GM21526 (cell line): ENCODE data around the gene TIAM1.

Experiments
- ATAC-seq: cut with Tn5 transposase; IDR thresholded peaks from one replicate; pipeline ENCODE4 v1.9.1; 2021; ENCODE audit warnings: moderate library complexity; ENCODE audit not compliant: unreplicated experiment, low FRiP score

Gene TIAM1, protein sequence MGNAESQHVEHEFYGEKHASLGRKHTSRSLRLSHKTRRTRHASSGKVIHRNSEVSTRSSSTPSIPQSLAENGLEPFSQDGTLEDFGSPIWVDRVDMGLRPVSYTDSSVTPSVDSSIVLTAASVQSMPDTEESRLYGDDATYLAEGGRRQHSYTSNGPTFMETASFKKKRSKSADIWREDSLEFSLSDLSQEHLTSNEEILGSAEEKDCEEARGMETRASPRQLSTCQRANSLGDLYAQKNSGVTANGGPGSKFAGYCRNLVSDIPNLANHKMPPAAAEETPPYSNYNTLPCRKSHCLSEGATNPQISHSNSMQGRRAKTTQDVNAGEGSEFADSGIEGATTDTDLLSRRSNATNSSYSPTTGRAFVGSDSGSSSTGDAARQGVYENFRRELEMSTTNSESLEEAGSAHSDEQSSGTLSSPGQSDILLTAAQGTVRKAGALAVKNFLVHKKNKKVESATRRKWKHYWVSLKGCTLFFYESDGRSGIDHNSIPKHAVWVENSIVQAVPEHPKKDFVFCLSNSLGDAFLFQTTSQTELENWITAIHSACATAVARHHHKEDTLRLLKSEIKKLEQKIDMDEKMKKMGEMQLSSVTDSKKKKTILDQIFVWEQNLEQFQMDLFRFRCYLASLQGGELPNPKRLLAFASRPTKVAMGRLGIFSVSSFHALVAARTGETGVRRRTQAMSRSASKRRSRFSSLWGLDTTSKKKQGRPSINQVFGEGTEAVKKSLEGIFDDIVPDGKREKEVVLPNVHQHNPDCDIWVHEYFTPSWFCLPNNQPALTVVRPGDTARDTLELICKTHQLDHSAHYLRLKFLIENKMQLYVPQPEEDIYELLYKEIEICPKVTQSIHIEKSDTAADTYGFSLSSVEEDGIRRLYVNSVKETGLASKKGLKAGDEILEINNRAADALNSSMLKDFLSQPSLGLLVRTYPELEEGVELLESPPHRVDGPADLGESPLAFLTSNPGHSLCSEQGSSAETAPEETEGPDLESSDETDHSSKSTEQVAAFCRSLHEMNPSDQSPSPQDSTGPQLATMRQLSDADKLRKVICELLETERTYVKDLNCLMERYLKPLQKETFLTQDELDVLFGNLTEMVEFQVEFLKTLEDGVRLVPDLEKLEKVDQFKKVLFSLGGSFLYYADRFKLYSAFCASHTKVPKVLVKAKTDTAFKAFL (N-terminal part only)

DNA sequence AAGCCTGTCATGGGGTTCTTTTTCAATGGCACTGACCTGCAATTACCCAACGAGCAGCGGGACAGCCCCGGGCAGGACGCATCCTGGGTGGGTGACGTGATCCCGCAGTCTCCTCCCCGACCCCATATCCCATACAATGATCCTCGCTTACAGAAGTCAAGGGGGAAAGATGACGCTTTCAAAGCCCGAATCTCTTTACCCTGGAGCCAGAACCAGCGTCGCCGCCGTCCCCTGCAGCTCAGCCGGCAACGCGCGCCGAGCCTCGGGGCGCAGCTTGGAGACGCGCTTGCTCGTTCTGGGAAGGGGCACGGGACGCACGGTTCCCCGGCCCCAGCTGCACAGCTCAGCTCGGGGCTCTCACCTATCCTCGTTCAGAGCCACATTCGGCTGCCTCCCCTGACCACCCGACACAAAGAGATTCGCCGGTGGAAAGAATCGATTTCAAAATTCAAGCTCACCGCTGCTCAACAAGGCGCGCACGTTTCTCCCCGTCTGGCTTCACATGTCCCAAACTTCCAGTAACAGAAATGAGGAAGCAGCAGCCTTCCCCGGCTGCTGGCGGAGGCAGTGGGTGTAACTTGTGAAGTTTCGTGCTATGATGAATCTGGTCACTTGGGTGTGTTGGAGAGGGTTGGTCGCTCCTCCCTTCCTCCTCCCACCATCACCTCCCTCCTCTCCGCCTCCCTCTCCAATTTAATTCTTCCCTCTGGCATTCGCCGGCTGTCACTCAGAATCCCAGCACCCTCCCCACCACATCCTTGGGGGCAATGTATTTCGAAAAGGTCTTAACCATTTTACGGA, at the start of gene TIAM1:
Gene TIAM1, minus strand, starts transcription at position 582 of the 801 bp plus-strand sequence. CDS start 77,289 bp downstream, outside the sequence.
- ATAC-seq: no peak

DNA sequence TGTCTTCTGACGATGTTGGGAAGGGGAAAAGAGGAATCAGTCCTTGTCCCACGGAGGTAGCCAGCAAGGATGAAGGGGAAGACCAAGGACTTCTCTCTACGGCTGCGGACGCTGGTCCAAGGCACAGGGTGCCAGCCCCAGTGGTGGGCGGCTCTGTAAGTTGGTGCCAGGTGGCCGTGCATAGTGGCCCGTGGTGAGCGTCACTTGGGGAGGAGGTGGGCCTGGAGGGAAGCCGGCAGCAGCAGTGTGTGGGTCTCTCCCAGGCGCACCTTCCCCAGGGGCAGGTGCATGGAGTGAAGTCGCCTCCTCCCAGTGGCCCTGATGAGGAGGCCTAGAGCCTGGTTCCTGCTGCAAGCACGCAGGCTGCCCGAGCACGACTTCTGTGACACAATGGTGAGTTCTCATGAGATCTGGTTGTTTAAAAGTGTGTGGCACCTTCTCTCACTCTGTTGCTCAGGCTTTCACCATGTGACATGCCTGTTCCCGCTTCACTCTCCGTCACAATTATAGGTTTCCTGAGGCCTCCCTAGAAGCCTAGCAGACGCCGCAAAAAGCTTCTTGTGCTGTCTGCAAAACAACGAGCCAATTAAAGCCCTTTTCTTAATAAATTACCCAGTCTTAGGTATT, 43.6 kb upstream of the TIAM1 start:
- ATAC-seq: no peak

DNA sequence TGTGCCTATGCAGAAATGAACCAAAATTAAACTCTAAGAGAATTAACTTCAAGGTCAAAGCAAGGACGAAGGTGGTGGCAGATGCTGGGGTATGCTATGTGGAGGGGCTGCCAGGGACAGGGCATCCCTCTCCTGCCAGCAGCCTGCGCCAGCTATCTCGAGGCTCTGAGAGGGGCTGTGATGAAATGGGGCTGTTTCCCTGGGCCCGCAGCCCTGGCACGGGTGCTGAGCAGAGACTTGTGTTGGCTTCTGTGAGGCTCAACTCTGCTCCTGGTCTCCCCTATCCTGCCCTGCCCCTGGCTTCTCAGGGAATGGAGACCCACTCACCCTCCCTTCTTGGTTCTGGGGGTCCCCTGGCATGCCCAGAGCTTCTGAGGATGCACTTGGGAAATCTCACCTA, 41.9 kb upstream of the TIAM1 start:
- ATAC-seq: no peak

DNA sequence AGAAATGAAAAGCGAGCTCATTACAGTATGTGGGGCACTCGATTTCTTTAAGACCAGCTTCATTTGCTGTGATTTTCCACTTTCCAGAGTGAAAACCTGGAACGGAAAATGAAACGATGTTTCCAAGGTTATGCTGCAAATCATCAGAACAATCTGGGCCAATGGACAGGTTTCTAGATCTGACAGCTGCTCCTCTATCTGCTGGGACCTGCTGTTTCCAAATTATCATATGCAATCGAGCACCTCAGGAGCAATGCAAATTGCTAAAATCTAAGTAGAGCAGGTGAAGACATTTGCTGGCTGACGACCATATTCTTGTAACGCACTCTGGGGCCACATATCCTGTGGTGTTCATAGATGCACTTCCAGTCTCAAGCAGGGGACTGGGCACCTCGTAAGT, 39.7 kb upstream of the TIAM1 start:
- ATAC-seq: no peak

DNA sequence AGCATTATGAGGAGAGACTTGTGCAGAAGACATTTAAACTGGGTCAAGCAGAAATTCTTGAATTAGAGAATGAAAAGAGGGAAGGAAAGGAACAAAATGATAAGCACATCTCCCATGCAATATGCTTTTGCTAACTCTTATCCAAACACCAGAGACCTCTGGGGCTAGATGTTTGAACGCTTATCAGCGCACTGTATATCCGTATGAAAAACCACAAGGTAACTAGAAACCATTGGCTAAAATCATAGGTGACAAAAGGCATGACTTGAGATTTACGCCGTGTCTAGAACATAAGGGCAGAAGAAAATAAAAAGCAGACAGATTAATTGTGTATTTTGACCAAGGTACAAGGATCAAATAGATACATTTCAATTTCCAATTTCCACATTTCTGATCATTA, 38.0 kb upstream of the TIAM1 start:
- no peak for ATAC-seq

DNA sequence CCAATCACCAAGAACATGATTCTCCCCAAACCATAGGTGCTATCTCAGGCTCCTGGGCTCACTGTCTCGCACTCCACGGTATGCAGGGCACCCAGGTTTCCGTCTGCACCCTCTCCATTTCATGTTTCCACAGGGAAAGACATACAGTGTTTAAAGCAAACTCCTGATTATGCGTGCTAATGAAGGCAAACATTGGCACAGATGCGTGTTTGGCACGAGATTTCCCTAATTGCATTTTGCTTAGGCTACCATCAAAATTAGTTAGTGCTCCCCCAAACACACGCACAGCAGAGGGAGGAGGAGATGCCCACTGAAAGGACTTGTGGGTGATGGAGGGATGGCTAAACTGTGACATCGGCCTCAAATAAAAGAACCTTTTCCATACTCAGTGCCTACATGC, 32.2 kb upstream of the TIAM1 start:
- ATAC-seq: no peak

DNA sequence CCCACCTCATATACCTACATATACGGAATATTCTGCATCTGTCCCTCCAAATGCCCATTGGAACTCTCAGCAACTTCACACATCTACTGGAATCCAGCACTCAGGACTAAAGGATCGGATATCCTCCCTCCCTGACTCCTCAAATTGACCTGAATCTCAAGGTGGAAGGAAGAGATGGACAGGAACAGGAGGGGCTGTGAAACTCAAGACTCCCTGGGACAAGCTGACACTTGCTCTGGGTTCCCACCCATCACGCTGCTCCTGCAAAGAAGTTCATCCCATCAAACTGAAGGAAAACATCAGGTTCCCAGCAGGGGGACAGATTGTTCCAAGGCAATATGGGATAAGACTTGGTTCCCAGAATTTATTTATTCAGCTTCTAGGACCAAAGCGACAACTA, 30.3 kb upstream of the TIAM1 start:
- no peak for ATAC-seq

DNA sequence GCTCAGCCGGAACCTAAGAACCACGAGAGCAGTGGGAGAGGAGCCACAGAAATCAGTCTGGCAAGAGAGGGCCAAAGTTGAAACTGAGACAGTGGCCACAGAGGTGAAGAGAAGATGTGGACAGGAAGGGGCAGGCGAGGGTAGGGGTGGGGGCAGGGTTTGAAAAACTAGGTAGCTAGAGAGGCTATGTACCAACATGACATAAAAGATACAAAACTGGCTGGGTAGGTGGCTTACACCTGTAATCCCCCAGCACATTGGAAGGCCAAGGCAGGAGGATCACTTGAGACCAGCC, 28.4 kb upstream of the TIAM1 start:
- no peak for ATAC-seq

DNA sequence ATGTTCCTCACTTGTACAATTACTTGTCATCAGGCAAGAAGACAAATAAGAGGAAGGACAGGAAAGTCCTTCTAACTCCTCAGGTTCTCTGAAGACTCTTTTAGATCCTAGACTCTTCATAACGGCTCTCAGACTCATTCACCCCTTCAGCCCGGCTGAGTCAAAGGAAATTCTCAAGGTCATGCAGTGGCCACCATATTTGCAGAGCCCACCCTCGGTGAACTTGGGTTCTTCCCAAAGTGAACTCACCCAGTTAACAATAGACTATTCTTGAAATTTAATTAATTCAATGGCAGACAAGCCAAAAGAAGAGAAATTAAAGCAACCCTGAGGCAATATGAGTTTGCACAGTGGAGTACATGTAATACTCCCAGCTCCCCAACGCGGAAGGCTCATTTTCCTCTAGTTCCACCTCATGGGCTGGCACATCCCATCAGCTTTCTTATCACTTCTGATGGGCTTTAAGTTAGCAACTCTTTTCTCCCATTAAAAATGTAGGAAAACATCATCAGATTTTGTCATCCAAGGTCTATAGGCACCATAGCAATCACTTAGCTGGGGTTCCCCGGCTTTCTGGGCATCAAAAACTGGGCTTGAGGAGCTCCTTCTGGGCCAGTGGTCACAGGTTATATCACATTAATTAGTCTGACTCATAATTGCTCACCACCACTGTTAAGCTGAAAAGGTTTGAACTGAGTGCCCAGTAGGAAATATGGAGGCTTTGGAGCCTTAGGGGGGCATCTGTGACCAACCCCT, 27.8 kb upstream of the TIAM1 start:
- no peak for ATAC-seq

DNA sequence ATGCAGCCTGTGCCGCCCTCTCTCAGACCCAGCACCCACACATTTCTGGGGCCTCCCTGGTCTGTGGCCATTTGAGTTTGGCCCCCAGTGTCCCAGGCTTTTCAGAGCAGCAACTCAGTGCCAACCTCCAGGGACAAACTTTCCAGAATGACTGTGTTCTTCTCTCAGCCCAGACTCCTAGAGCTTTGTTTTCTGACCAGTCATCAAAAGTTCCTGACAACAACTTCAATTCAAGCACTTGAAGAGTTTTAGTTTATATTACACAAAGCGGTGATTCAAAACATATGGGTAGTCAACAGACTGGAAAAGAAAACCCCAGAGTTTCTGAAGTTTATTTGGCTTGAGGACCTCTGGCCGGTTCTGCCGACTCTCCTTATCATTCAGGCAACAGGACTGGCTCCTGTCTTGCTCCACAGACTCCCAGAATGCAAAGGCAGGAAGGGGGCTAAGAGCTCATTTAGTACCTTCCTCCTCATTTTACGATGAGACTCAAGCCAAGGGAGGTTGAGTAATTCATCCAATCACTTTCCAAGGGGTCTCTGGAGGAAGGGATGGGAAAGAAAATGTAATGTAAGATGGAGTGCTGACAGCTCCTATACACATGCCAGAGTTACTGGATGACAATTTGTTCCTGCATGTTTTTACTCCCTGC, 27.0 kb upstream of the TIAM1 start:
- no peak for ATAC-seq

DNA sequence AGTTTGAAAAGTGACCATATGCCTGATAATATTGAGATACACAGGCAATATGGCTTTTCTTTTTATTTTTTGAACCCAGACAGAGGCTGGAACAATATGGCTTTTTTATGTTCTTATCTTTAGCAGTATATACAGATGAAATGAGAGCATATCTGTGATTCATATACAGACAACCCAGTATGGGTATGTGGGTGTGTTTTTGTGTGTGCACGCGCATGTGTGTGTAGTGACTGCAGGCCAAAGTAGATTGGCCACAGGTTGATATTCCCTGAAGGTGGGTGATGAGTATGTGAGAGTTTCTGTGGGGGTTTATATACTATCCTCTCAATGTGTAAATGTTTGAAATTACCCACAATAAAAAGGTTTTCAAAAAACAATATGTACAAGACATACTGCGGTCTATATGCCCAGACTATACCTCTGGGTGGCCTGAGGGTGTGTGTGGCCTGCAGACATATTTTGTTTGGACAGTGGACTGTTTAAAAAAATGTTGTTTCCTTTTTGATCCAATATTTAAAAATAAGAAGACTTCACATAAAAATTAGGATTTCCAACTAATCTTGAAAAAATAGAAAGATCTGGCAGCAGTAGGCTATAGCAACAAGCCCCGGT, 26.3 kb upstream of the TIAM1 start:
- ATAC-seq: no peak

DNA sequence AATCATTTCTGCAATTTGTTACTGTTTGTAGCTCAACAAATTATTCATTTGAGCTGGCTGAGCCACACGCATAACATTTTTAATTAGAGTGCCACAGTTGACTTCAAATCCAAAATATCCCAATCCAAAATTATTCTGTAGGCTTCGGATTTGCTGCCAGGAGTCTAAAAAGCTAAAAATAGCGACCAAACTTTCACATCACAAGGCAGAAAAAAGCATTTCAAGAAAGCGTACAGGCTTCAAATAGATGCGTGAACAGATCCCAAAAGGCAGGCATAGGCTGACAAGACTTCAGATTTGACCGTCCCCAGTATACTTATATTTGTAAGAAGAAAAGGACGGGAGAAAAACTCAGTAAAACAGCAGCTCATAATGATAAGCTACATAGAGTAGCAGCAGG, 24.3 kb upstream of the TIAM1 start:
- ATAC-seq: no peak

DNA sequence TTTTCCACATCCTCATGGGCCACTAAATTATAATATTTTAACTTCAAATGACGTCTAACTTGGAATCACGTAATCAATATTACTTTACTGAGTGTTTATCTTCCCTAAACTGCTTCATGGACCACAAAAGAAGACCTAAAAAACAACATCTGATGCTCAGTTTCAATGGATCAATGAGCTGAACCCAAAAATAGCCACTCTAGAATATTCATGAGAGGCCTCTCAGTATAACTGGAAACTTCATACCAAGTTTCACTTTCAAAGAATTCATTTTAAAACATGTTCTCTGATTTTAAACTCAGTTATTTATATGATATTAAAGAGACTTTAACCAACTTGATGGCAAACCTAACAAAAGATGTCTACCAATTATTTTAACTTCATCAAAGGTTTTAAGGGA, 23.7 kb upstream of the TIAM1 start:
- no peak for ATAC-seq

DNA sequence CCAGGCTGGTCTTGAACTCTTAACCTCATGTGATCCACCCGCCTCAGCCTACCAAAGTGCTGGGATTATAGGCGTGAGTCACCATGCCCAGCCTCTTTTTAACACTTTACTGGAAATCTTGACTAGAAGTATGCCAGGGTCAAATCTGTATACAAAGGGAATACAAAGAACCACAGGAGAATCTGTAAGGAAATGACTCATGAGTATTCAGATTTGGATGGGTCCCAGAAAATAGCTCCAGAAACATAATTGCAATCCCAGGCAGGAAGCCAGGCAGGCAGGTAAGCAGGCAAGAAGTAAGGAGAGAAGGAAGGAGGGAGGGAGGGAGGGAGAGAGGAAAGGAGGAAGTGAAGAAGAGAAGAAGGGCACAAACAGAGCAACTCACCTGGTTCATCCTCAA, 22.8 kb upstream of the TIAM1 start:
- no peak for ATAC-seq

DNA sequence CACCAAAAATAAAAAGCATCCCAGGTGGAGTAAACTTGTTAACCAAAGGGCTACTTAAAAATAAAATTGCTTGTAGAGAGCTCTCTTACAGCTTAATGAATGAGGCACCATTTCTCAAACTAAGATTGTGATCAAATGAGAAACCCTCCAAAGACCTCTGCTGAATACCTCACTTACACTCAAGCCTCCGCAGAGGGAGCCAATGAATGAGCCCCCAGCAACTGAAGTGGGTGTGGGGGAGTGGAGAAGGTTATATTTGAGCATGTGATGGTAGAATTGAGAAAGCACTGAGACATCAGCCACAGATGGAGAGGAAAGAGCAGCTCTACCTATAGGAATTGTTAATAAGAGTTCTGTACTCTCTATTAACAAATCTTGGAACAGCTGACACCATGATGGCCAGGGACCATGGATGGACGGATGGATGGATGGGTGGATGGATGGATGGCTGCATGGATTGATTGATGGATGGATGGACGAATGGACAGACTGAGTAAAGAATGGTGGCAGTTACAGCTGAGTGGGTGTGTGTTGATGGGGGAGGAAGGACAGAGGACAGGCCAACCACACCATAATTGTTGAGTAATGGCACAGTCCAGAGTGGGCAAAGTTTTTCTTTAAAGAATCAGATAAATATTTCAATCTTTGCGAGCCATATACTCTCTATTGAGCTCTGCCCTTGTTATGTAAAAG, 20.3 kb upstream of the TIAM1 start:
- ATAC-seq: no peak

DNA sequence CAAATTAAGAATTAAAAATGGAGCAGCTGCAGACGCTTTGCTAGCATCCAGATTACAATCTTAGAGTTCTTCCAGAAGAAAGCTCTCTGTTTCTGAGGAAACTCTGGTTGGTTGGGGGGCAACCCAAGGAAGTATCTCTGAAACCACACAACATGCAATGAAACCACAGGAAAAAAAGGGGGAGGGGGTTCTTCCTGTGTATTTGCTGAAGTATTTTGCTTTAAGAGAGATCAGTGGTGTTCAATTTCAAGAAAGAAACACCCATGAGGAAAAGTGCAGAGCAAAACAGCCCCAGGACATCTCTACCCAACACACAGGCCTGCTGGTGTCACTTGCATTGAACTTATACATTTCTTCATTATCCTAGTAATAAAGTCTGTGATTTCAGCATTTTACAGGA, 19.7 kb upstream of the TIAM1 start:
- ATAC-seq: no peak

DNA sequence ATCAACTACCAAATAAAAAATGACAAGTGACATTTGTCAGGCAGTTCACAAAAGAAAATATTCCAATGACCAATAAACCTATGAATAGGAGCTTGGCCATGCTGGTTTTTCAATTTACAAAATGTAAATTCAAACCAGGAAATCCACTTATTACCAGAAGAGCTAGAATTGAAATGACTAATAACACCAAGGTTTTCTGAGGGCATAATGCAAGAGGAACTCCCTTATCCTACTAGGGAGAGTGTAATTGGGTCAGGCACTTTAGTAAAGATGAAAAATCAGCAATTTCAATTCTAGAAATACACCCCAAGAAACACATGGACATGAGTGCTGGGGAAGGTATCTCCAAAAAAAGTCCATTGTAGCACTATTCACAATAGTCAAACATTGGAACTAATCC, 16.7 kb upstream of the TIAM1 start:
- ATAC-seq: no peak

DNA sequence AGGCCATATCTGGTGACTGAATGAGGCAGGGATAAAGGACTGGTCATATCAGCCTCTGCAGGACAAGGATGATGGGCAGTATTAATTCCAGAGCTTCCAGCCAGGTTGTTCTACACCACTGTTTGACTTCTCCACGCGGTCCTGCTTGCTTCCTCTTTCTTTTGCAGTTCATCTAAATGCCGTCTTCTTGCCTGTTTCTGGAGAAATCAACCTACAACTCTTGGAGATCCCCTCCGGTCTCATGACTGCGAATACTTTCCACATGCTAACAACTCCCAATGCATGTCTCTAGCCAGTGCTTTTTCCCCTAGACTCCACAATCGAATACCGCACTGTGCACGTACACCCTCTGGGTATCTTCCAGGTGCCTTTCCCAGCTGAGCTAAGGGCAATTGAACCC, 14.1 kb upstream of the TIAM1 start:
- no peak for ATAC-seq
